ENCODE measurements around the gene HMGB3.

GRCh38 chrX:150968862-150969720, 14.0 kb upstream of the HMGB3 start:
- TF ChIP-seq, protein P1, sequence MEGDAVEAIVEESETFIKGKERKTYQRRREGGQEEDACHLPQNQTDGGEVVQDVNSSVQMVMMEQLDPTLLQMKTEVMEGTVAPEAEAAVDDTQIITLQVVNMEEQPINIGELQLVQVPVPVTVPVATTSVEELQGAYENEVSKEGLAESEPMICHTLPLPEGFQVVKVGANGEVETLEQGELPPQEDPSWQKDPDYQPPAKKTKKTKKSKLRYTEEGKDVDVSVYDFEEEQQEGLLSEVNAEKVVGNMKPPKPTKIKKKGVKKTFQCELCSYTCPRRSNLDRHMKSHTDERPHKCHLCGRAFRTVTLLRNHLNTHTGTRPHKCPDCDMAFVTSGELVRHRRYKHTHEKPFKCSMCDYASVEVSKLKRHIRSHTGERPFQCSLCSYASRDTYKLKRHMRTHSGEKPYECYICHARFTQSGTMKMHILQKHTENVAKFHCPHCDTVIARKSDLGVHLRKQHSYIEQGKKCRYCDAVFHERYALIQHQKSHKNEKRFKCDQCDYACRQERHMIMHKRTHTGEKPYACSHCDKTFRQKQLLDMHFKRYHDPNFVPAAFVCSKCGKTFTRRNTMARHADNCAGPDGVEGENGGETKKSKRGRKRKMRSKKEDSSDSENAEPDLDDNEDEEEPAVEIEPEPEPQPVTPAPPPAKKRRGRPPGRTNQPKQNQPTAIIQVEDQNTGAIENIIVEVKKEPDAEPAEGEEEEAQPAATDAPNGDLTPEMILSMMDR (IDR thresholded peaks at IDR 0.05; ENCODE audit: poor library complexity): no peak
- TF ChIP-seq EZH2 (IDR thresholded peaks at IDR 0.05; ENCODE audit: borderline replicate concordance): no peak

All from hepatocyte (in vitro differentiated cells).